Measurements from ENCODE around the gene CELF5. TPM values are rescaled to one million over a fixed set of nuclear protein-coding genes. Genes with fewer than 3 reads are reported as not detected.

The CELF5 gene
- total RNA-seq, 1 experiment from 2014 or later: 2.5 TPM

DNA sequence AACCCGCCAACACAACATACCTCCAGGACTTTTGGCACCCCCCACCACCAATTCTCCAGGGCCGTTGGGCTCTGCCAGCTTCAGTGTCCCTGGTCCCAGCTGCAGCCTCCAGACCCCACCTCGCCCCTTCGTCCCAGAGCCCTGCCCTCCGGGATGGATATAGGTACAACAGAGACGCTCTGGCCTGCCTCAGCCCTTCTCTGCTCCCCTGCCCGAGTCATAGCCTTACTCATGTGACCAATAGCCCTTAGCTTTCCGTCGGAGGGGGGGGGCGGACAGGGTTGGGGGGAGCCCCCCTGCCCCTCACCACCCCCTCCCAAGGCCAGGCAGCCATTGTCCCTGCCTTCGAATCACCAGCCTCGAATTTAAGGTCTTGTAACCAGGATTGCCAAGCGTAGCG lies 71.1 kb downstream of the CELF5 start:
- no peak overlapping the region for H3K4me2 ChIP-seq (ENCODE audit: low read length)
- intact Hi-C loops (cut with micrococcal nuclease): no loop called here
- no peak for ATAC-seq
- H3K9me2 ChIP-seq (ENCODE audit: insufficient read depth): no peaks in the 10 kb centered on the region
- TF ChIP-seq ZFX (IDR thresholded peaks at IDR 0.05) (no peak), ELF1 (IDR thresholded peaks at IDR 0.05; ENCODE audit: borderline replicate concordance, low read depth) (no peak), EGR1 (IDR thresholded peaks at IDR 0.05; ENCODE audit: low read depth) (no peak), SRF (IDR thresholded peaks at IDR 0.05; ENCODE audit: low read depth) (no peak), ZNF274 (IDR thresholded peaks at IDR 0.05; ENCODE audit: low read depth, low read length) (no peak), EZH2 (IDR thresholded peaks at IDR 0.05) (no peak), SIN3A (IDR thresholded peaks at IDR 0.05; ENCODE audit: low read depth) (no peak), SP1 (IDR thresholded peaks at IDR 0.05; ENCODE audit: low read depth) (no peak), RAD21 (IDR thresholded peaks at IDR 0.05; ENCODE audit: low read depth) (no peak), POLR2AphosphoS5 (IDR thresholded peaks at IDR 0.05; ENCODE audit: low read depth, low read length) (no peak), EZH2phosphoT487 (IDR thresholded peaks at IDR 0.05; ENCODE audit: borderline replicate concordance) (no peak)
- TF ChIP-seq, protein P1, sequence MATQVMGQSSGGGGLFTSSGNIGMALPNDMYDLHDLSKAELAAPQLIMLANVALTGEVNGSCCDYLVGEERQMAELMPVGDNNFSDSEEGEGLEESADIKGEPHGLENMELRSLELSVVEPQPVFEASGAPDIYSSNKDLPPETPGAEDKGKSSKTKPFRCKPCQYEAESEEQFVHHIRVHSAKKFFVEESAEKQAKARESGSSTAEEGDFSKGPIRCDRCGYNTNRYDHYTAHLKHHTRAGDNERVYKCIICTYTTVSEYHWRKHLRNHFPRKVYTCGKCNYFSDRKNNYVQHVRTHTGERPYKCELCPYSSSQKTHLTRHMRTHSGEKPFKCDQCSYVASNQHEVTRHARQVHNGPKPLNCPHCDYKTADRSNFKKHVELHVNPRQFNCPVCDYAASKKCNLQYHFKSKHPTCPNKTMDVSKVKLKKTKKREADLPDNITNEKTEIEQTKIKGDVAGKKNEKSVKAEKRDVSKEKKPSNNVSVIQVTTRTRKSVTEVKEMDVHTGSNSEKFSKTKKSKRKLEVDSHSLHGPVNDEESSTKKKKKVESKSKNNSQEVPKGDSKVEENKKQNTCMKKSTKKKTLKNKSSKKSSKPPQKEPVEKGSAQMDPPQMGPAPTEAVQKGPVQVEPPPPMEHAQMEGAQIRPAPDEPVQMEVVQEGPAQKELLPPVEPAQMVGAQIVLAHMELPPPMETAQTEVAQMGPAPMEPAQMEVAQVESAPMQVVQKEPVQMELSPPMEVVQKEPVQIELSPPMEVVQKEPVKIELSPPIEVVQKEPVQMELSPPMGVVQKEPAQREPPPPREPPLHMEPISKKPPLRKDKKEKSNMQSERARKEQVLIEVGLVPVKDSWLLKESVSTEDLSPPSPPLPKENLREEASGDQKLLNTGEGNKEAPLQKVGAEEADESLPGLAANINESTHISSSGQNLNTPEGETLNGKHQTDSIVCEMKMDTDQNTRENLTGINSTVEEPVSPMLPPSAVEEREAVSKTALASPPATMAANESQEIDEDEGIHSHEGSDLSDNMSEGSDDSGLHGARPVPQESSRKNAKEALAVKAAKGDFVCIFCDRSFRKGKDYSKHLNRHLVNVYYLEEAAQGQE (IDR thresholded peaks at IDR 0.05; ENCODE audit: low read depth): no peak
- TF ChIP-seq, protein P2, sequence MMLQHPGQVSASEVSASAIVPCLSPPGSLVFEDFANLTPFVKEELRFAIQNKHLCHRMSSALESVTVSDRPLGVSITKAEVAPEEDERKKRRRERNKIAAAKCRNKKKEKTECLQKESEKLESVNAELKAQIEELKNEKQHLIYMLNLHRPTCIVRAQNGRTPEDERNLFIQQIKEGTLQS (IDR thresholded peaks at IDR 0.05): no peak
- TF ChIP-seq, protein P3, sequence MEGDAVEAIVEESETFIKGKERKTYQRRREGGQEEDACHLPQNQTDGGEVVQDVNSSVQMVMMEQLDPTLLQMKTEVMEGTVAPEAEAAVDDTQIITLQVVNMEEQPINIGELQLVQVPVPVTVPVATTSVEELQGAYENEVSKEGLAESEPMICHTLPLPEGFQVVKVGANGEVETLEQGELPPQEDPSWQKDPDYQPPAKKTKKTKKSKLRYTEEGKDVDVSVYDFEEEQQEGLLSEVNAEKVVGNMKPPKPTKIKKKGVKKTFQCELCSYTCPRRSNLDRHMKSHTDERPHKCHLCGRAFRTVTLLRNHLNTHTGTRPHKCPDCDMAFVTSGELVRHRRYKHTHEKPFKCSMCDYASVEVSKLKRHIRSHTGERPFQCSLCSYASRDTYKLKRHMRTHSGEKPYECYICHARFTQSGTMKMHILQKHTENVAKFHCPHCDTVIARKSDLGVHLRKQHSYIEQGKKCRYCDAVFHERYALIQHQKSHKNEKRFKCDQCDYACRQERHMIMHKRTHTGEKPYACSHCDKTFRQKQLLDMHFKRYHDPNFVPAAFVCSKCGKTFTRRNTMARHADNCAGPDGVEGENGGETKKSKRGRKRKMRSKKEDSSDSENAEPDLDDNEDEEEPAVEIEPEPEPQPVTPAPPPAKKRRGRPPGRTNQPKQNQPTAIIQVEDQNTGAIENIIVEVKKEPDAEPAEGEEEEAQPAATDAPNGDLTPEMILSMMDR (IDR thresholded peaks at IDR 0.05 in 2 of 3, conservative IDR thresholded peaks at IDR 0.05 in 1 of 3; ENCODE audit: borderline replicate concordance in 1 of 3, insufficient read depth in 1 of 3, low read depth in 2 of 3, low read length in 2 of 3): no peak
- TF ChIP-seq, protein P4, sequence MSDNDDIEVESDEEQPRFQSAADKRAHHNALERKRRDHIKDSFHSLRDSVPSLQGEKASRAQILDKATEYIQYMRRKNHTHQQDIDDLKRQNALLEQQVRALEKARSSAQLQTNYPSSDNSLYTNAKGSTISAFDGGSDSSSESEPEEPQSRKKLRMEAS (IDR thresholded peaks at IDR 0.05): no peak
- TF ChIP-seq, protein P5, sequence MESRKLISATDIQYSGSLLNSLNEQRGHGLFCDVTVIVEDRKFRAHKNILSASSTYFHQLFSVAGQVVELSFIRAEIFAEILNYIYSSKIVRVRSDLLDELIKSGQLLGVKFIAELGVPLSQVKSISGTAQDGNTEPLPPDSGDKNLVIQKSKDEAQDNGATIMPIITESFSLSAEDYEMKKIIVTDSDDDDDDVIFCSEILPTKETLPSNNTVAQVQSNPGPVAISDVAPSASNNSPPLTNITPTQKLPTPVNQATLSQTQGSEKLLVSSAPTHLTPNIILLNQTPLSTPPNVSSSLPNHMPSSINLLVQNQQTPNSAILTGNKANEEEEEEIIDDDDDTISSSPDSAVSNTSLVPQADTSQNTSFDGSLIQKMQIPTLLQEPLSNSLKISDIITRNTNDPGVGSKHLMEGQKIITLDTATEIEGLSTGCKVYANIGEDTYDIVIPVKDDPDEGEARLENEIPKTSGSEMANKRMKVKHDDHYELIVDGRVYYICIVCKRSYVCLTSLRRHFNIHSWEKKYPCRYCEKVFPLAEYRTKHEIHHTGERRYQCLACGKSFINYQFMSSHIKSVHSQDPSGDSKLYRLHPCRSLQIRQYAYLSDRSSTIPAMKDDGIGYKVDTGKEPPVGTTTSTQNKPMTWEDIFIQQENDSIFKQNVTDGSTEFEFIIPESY (IDR thresholded peaks at IDR 0.05; ENCODE audit: extremely low read depth, insufficient replicate concordance, low read length): no peak
- ChIA-PET CTCF (interaction anchor here (1.0 kb wide), 1 partner anchor 9 kb away, joined by 6 read pairs; no protein-coding TSS in a partner anchor), POLR2A (no interaction called here), RAD21 (ENCODE audit: low non-redundant PET in 1 of 2, low total read pairs in 2 of 2, uncharacterized antibody in 2 of 2, unreplicated experiment in 2 of 2) (no interaction called here)
- no peak overlapping the region for H2AFZ ChIP-seq (ENCODE audit: low read depth, low read length, poor library complexity, severe bottlenecking)
- H3K27ac ChIP-seq (ENCODE audit: low read depth, low read length): no peak overlapping the region
- no peak overlapping the region for H3K4me3 ChIP-seq (replicated peaks in 1 of 2; ENCODE audit: low read depth in 1 of 2, low read length in 2 of 2)
- no peaks in the 10 kb centered on the region for H3K27me3 ChIP-seq (ENCODE audit: insufficient read depth, low read length)
- no peaks in the 10 kb centered on the region for H3K36me3 ChIP-seq (ENCODE audit: control insufficient read depth in 1 of 2, insufficient read depth in 2 of 2, low read length in 2 of 2)
- BruUV-seq (replicated peaks): no TSS peak
- H3K9ac ChIP-seq (ENCODE audit: low read length): no peak overlapping the region
- no peaks in the 10 kb centered on the region for H3K4me1 ChIP-seq (ENCODE audit: control insufficient read depth in 1 of 2, insufficient read depth in 2 of 2, low read length in 2 of 2)
- H3K9me3 ChIP-seq (ENCODE audit: control insufficient read depth in 1 of 2, insufficient read depth in 1 of 2, low read depth in 1 of 2, low read length in 2 of 2): no peaks in the 10 kb centered on the region
- no peaks in the 10 kb centered on the region for H3K79me2 ChIP-seq (ENCODE audit: insufficient read depth, low read length)
- DNase-seq (ENCODE audit: low read depth, low spot score): no peak
- no peaks in the 10 kb centered on the region for H4K20me1 ChIP-seq (ENCODE audit: insufficient read depth)

All from HCT116 (cell line).